Keratinocyte (primary cell): ENCODE data around the gene TMPRSS6.

Source experiments
- CTCF ChIP-seq, 3 experiments: IDR thresholded peaks in 1 of 3; conservative IDR thresholded peaks in 1 of 3; optimal IDR thresholded peaks in 1 of 3; 2 replicates in 2 of 3; 3 replicates in 1 of 3; pipeline versions ENCODE3 to v1.5.1; 2011; ENCODE audit warnings: low read length in 3 of 3, mild to moderate bottlenecking in 3 of 3, moderate library complexity in 2 of 3, control low read depth in 1 of 3, inconsistent platforms in 1 of 3; ENCODE audit not compliant: insufficient read depth in 2 of 3; ENCODE audit errors: extremely low read depth in 1 of 3
- EZH2 ChIP-seq: IDR thresholded peaks from one replicate; pipeline ENCODE4 v1.6.1; 2012; ENCODE audit warnings: inconsistent platforms, mild to moderate bottlenecking, low read length, moderate library complexity

- TF ChIP-seq CTCF (optimal IDR thresholded peaks at IDR 0.05 in 1 of 3, IDR thresholded peaks at IDR 0.05 in 1 of 3, conservative IDR thresholded peaks at IDR 0.05 in 1 of 3; ENCODE audit: extremely low read depth in 1 of 3, insufficient read depth in 2 of 3, low read length in 3 of 3) (no peak), EZH2 (no peak)
Observed at GRCh38 chr22:37120569-37121340, 11.2 kb upstream of the TMPRSS6 start.
